AG10803 (cell line): ENCODE results near the gene CNPPD1.

Experiments used
- DNase-seq: peaks from one replicate; pipeline ENCODE4 v3.0.0; 2010; ENCODE audit warnings: low read depth
- H3K4me3 ChIP-seq: 2 replicates; pipeline ENCODE4 v1.5.1; 2011; ENCODE audit warnings: mild to moderate bottlenecking, low read length, control low read depth
- TF ChIP-seq, protein P1 (sequence below): conservative IDR thresholded peaks from 2 replicates; pipeline ENCODE4 v1.5.1; 2011; ENCODE audit warnings: mild to moderate bottlenecking, low read length, control low read depth, inconsistent platforms

CNPPD1 gene

DNA sequence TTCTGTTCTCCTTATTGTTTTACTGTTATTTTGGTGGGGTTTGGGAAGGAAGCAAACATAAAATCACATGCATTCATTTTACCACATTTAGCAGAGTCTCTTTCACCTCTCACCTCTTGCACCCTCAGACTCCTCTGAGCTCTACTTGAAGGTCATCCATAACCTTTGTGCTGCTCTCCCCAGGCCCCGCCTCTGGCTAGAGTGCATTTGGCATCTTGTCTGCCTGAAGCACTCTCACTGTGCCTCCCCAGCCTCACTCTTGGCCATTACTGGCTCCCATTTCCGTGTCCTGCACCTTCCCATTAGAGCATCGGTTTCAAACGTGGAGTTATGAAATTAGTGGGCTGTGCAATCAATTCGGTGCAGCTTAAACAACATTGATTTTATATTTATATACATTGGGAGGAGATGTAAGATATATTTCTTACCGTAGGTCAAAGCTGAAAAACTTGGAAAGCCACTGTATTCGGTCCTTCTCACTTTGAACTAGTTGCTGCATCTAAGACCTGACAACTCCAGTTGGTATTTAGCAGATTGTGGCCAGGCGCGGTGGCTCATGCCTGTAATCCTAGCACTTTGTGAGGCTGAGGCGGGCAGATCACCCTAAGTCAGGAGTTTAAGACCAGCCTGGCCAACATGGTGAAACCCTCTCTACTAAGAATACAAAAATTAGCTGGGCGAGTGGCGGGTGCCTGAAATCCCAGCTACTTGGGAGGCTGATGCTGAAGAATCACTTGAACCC is 22.9 kb upstream of the CNPPD1 start:
- TF ChIP-seq, protein P1, sequence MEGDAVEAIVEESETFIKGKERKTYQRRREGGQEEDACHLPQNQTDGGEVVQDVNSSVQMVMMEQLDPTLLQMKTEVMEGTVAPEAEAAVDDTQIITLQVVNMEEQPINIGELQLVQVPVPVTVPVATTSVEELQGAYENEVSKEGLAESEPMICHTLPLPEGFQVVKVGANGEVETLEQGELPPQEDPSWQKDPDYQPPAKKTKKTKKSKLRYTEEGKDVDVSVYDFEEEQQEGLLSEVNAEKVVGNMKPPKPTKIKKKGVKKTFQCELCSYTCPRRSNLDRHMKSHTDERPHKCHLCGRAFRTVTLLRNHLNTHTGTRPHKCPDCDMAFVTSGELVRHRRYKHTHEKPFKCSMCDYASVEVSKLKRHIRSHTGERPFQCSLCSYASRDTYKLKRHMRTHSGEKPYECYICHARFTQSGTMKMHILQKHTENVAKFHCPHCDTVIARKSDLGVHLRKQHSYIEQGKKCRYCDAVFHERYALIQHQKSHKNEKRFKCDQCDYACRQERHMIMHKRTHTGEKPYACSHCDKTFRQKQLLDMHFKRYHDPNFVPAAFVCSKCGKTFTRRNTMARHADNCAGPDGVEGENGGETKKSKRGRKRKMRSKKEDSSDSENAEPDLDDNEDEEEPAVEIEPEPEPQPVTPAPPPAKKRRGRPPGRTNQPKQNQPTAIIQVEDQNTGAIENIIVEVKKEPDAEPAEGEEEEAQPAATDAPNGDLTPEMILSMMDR = no peak
- DNase-seq = no peak
- no peak overlapping the region for H3K4me3 ChIP-seq

DNA sequence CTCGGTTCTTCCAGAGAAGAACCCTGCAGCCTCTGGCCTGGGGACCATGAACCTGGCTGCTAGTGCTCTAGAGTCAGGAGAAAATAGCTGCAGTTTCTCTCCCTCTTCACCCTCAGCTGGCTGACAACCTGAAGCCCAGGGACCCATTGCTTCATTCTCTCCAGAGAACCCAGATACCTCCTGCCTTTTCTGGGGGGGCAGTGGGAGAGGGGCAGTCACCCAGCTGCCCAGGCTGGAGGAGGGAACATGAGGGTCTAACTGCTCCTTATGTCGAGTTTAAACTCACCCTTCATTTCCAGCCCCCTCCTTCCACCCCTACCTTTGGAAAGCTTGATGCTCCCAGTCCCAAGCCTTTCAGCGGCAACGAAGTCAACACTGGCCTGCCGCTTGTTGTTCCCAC is 22.2 kb upstream of the CNPPD1 start:
- TF ChIP-seq, protein P1 = no peak
- H3K4me3 ChIP-seq = no peak overlapping the region
- no peak for DNase-seq

DNA sequence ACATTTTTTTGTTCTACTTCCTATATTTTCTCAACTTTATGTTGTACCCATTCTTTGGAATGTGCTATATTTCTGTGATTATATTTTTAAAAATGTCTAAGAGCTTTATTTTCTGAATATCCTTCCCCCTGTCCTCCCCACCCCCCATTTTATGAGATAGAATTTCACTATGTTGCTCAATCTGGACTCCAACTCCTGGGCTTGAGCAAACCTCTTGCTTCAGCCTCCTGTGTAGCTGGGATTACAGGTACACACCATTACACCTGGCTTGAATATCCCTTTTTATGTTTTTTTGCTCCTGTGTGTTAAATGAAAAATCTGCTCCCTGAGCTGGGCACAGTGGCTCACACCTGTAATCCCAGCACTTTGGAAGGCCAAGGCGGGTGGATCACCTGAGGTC is 20.7 kb upstream of the CNPPD1 start:
- DNase-seq = no peak
- no peak overlapping the region for H3K4me3 ChIP-seq
- TF ChIP-seq, protein P1 = no peak

DNA sequence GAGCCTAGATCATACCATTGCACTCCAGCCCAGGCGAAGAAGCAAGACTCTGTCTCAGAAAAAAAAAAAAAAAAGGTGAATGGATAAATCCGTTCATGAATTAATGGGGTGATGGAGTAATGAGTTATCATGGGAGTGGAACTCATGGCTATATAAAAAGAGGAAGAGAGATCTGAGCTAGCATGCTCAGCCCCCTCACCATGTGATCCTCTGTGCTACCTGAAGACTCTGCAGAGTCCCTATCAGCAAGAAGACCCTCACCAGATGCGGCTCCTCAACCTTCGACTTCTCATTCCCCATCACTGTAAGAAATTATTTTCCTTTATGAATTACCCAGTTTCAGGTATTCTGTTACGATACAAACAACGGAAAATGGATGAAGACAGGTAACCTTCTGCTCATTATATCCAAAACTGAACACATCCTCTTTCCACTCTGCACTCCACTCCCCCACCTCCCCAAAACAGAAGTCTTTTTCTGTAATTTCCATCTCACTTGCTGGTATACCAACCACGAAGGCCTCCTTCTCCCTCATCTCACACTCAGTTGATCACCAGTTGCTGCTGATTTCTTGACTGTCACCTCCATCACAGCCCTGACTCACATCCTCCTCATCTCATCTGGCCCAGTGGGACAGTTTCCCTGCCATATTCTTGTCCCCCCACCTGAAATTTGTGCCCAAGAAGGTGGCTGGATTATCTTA is 10.2 kb upstream of the CNPPD1 start:
- DNase-seq = no peak
- TF ChIP-seq, protein P1 = no peak
- no peak overlapping the region for H3K4me3 ChIP-seq

DNA sequence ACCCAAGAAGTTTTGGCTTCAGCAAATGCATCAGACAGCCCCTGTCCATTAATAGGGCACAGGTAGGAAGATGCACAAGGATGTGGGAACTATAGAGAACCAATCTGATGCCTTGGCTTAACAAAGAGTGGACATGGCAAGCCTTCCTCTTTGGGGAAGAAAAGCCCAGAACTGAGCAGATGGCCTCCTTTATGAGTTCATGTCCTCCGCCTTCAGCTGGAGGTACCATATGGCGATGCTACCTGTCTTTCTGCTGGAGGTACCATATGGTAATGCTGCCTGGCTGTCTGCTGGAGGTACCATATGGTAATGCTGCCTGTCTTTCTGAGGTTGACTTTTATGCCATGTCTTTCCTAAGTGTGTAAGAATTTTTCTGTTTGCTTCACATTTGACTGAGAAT is 7.4 kb upstream of the CNPPD1 start:
- no peak overlapping the region for H3K4me3 ChIP-seq
- TF ChIP-seq, protein P1 = no peak
- no peak for DNase-seq

DNA sequence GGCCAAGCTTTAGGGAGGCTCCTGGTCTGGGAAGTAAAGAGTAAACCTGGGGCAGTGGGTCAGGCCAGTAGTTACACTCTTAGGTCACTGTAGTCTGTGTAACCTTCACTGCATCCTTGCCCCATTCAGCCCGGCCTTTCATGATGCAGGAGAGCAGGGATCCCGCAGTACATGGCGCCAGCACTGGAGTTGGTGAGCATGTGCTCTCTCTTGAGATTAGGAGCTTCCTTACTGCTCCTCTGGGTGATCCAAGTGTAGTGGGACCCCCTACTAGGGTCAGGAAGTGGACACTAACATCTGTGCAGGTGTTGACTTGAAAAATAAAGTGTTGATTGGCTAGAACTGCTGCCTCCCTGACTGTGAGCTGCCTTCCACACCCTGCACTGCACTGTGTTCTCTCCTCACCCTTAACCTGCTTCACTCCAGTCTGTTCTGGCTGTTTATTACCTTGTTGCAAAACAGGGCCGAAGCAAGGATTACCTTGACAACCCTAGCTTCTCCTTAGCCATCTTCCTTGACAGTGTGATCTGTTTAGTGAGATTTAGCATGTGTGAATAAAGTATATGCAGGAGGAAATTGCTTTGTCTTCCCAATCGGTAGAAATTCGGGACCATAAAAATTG is 6.5 kb upstream of the CNPPD1 start:
- TF ChIP-seq, protein P1 = no peak
- DNase-seq = no peak
- H3K4me3 ChIP-seq = no peak overlapping the region
